Liver (tissue), 9 donors: ENCODE results near the gene RB1. TPM values are rescaled to one million over a fixed set of nuclear protein-coding genes. Genes with fewer than 3 reads are reported as not detected.

Experiments used
- DNase-seq: peaks from one replicate; pipeline ENCODE4 v3.0.0-alpha.2; 2017; ENCODE audit warnings: low spot score
- H3K27ac ChIP-seq, 2 donors: one replicate each; pipeline ENCODE4 v1.7.0; 2013; ENCODE audit warnings: inconsistent platforms in 2 of 2, low read length in 2 of 2, control low read depth in 1 of 2, low read depth in 1 of 2, mild to moderate bottlenecking in 1 of 2
- H3K27me3 ChIP-seq, 4 donors: one replicate each; pipeline versions ENCODE4 v1.6.1 to v1.7.0; 2013; ENCODE audit warnings: low read length in 3 of 4, inconsistent platforms in 1 of 4, mild to moderate bottlenecking in 1 of 4, moderate library complexity in 1 of 4; ENCODE audit not compliant: control insufficient read depth in 4 of 4, insufficient read depth in 4 of 4
- H3K36me3 ChIP-seq, 4 donors: one replicate each; pipeline versions ENCODE4 v1.6.1 to v1.7.0; 2013; ENCODE audit warnings: low read length in 3 of 4, mild to moderate bottlenecking in 3 of 4, low read depth in 1 of 4, moderate library complexity in 1 of 4; ENCODE audit not compliant: control insufficient read depth in 4 of 4, insufficient read depth in 3 of 4
- H3K4me1 ChIP-seq, 4 donors: one replicate each; pipeline versions ENCODE4 v1.6.1 to v1.7.0; 2013; ENCODE audit warnings: low read length in 3 of 4, mild to moderate bottlenecking in 3 of 4, moderate library complexity in 1 of 4; ENCODE audit not compliant: control insufficient read depth in 4 of 4, insufficient read depth in 4 of 4
- H3K4me3 ChIP-seq, 3 donors: one replicate each; pipeline versions ENCODE4 v1.6.1 to v1.7.0; 2013; ENCODE audit warnings: low read length in 3 of 3, control low read depth in 1 of 3, low read depth in 1 of 3, mild to moderate bottlenecking in 1 of 3
- H3K9ac ChIP-seq, 2 donors: one replicate each; pipeline ENCODE4 v1.7.0; 2013; ENCODE audit warnings: low read length in 2 of 2, mild to moderate bottlenecking in 2 of 2, moderate library complexity in 2 of 2, control low read depth in 1 of 2, low read depth in 1 of 2
- H3K9me3 ChIP-seq, 4 donors: one replicate each; pipeline versions ENCODE4 v1.6.1 to v1.7.0; 2013; ENCODE audit warnings: low read length in 3 of 4; ENCODE audit not compliant: control insufficient read depth in 4 of 4
- CTCF ChIP-seq: fragments of 150-350 bp; IDR thresholded peaks from 2 replicates; pipeline ENCODE4 v1.5.1; 2017; ENCODE audit warnings: improper control_type of control experiment, low read depth, low read length; ENCODE audit not compliant: missing input control
- EGR1 ChIP-seq, 2 donors: IDR thresholded peaks; 2 replicates each; pipeline ENCODE4 v1.6.1; 2016 to 2018; ENCODE audit warnings: antibody characterized with exemption in 2 of 2, low read depth in 2 of 2
- FOXA1 ChIP-seq: IDR thresholded peaks from 2 replicates; pipeline ENCODE4 v1.6.1; 2016; ENCODE audit warnings: antibody characterized with exemption
- FOXA2 ChIP-seq: IDR thresholded peaks from 2 replicates; pipeline ENCODE4 v1.6.1; 2016; ENCODE audit warnings: antibody characterized with exemption
- GABPA ChIP-seq, 2 donors: IDR thresholded peaks in 1 of 2; conservative IDR thresholded peaks in 1 of 2; 2 replicates each; pipeline ENCODE4 v1.6.1; 2016; ENCODE audit warnings: antibody characterized with exemption in 2 of 2, mild to moderate bottlenecking in 1 of 2, moderate library complexity in 1 of 2
- HNF4A ChIP-seq, 2 donors: conservative IDR thresholded peaks; 2 replicates each; pipeline ENCODE4 v1.6.1; 2016; ENCODE audit warnings: antibody characterized with exemption in 2 of 2, mild to moderate bottlenecking in 2 of 2
- HNF4G ChIP-seq: IDR thresholded peaks from 2 replicates; pipeline ENCODE4 v1.6.1; 2016; ENCODE audit warnings: antibody characterized with exemption
- JUND ChIP-seq, 2 donors: IDR thresholded peaks; 2 replicates each; pipeline ENCODE4 v1.6.1; 2016; ENCODE audit warnings: antibody characterized with exemption in 2 of 2
- NR2F2 ChIP-seq: IDR thresholded peaks from 2 replicates; pipeline ENCODE4 v1.6.1; 2016; ENCODE audit warnings: antibody characterized with exemption
- RAD21 ChIP-seq, 2 donors: IDR thresholded peaks; 2 replicates each; pipeline ENCODE4 v1.6.1; 2016; ENCODE audit warnings: antibody characterized with exemption in 2 of 2, mild to moderate bottlenecking in 2 of 2
- RXRA ChIP-seq, 2 donors: IDR thresholded peaks; 2 replicates each; pipeline ENCODE4 v1.6.1; 2017 to 2018; ENCODE audit warnings: antibody characterized with exemption in 2 of 2, mild to moderate bottlenecking in 1 of 2
- SP1 ChIP-seq: IDR thresholded peaks from 2 replicates; pipeline ENCODE4 v1.6.1; 2018; ENCODE audit warnings: antibody characterized with exemption, mild to moderate bottlenecking
- TAF1 ChIP-seq: conservative IDR thresholded peaks from 2 replicates; pipeline ENCODE4 v1.6.1; 2016; ENCODE audit warnings: antibody characterized with exemption, mild to moderate bottlenecking
- YY1 ChIP-seq: IDR thresholded peaks from 2 replicates; pipeline ENCODE4 v1.6.1; 2016; ENCODE audit warnings: antibody characterized with exemption, mild to moderate bottlenecking
- WGBS: extraction: QIAGEN DNeasy Blood & Tissue Kit; methylation state at CpG from one replicate; pipeline ENCODE4 v1.1.7; 2013; 5-methylcytosine and 5-hydroxymethylcytosine counted together
- polyA plus RNA-seq, 2 donors: library from polyadenylated mRNA; stranded (reverse) in 1 of 2; unstranded in 1 of 2; fragments of 200-250 nt in 1 of 2; fragments of >200 nt in 1 of 2; fragmentation: Nextera tagmentation in 1 of 2; extraction: Ambion mirVana in 1 of 2; gene quantifications; one replicate each; pipeline versions ENCODE4 v1.2.1 to v1.2.3, GENCODE V29; 2013 to 2015
- total RNA-seq, 2 donors: library from RNA; depleted of rRNA; stranded (reverse); fragments of >200 nt; gene quantifications; one replicate each; pipeline ENCODE4 v1.2.3, GENCODE V29; 2014
- TF ChIP-seq, protein P1 (sequence below): IDR thresholded peaks from 2 replicates; pipeline ENCODE4 v1.6.1; 2016; ENCODE audit warnings: antibody characterized with exemption
- TF ChIP-seq, protein P2 (sequence below): IDR thresholded peaks from 2 replicates; pipeline ENCODE4 v1.6.1; 2016; ENCODE audit warnings: antibody characterized with exemption
- TF ChIP-seq, protein P3 (sequence below): IDR thresholded peaks from 2 replicates; pipeline ENCODE4 v1.6.1; 2016; ENCODE audit warnings: antibody characterized with exemption, mild to moderate bottlenecking
- donor health status: healthy.
- donor health status: healthy.
- donor health status: healthy.
- donor health status: healthy.
- donor health status: healthy.

Gene RB1
- total and polyA plus RNA-seq, 4 donors: 6.6 to 30.6 (median 8.9) TPM

DNA sequence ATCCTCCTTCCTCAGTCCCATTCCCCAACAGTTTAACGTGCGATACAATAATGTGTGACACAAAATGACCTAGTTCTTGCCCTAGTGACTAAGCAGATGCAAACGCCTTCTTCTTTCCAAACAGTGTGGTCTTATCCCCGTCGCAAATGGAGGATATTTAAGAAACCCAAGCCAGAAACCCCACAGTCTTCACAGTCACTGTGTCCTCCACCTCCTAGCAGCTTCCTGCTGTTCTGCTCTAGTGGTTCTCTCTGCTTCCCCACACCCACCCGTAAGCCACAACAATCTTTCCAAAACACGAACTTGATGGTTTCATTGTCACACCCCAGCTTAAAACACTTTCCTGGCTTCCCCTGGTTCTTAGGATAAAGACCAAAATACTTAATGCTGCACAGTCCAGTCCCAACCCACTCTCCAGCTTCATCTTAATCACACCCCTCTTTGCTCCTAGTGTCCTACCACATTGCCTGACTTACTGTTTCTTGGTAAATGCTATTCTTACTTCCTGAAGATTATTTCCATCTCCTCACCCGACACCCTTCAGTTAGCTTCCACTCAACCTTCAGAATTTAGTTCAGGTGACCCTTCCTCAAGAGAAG is 38.2 kb upstream of the RB1 start:
- no peaks in the 10 kb centered on the region for H3K27me3 ChIP-seq
- no peaks in the 10 kb centered on the region for H3K9me3 ChIP-seq
- H3K36me3 ChIP-seq: peaks cover 4 to 37% (median 34%) of the 10 kb centered on the region in 4 donors
- WGBS: 82% methylated on average over 8 of the region's 8 CpGs
- H3K4me1 ChIP-seq: no peaks in the 10 kb centered on the region
- no peak for DNase-seq
- H3K9ac ChIP-seq: no peak overlapping the region
- H3K27ac ChIP-seq: no peak overlapping the region
- no peak overlapping the region for H3K4me3 ChIP-seq
- TF ChIP-seq YY1 (no peak), EGR1 (IDR thresholded peaks at IDR 0.05; ENCODE audit: low read depth in 2 of 2) (no peak), RXRA (IDR thresholded peaks at IDR 0.05) (no peak), NR2F2 (no peak), SP1 (no peak), CTCF (no peak), FOXA1 (no peak), HNF4A (conservative IDR thresholded peaks at IDR 0.05) (no peak), RAD21 (IDR thresholded peaks at IDR 0.05) (no peak), FOXA2 (no peak), JUND (IDR thresholded peaks at IDR 0.05) (no peak), HNF4G (no peak), TAF1 (no peak), GABPA (IDR thresholded peaks at IDR 0.05 in 1 of 2, conservative IDR thresholded peaks at IDR 0.05 in 1 of 2) (no peak)
- TF ChIP-seq, protein P1, sequence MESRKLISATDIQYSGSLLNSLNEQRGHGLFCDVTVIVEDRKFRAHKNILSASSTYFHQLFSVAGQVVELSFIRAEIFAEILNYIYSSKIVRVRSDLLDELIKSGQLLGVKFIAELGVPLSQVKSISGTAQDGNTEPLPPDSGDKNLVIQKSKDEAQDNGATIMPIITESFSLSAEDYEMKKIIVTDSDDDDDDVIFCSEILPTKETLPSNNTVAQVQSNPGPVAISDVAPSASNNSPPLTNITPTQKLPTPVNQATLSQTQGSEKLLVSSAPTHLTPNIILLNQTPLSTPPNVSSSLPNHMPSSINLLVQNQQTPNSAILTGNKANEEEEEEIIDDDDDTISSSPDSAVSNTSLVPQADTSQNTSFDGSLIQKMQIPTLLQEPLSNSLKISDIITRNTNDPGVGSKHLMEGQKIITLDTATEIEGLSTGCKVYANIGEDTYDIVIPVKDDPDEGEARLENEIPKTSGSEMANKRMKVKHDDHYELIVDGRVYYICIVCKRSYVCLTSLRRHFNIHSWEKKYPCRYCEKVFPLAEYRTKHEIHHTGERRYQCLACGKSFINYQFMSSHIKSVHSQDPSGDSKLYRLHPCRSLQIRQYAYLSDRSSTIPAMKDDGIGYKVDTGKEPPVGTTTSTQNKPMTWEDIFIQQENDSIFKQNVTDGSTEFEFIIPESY: no peak
- TF ChIP-seq, protein P2, sequence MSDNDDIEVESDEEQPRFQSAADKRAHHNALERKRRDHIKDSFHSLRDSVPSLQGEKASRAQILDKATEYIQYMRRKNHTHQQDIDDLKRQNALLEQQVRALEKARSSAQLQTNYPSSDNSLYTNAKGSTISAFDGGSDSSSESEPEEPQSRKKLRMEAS: no peak
- TF ChIP-seq, protein P3, sequence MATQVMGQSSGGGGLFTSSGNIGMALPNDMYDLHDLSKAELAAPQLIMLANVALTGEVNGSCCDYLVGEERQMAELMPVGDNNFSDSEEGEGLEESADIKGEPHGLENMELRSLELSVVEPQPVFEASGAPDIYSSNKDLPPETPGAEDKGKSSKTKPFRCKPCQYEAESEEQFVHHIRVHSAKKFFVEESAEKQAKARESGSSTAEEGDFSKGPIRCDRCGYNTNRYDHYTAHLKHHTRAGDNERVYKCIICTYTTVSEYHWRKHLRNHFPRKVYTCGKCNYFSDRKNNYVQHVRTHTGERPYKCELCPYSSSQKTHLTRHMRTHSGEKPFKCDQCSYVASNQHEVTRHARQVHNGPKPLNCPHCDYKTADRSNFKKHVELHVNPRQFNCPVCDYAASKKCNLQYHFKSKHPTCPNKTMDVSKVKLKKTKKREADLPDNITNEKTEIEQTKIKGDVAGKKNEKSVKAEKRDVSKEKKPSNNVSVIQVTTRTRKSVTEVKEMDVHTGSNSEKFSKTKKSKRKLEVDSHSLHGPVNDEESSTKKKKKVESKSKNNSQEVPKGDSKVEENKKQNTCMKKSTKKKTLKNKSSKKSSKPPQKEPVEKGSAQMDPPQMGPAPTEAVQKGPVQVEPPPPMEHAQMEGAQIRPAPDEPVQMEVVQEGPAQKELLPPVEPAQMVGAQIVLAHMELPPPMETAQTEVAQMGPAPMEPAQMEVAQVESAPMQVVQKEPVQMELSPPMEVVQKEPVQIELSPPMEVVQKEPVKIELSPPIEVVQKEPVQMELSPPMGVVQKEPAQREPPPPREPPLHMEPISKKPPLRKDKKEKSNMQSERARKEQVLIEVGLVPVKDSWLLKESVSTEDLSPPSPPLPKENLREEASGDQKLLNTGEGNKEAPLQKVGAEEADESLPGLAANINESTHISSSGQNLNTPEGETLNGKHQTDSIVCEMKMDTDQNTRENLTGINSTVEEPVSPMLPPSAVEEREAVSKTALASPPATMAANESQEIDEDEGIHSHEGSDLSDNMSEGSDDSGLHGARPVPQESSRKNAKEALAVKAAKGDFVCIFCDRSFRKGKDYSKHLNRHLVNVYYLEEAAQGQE: no peak

DNA sequence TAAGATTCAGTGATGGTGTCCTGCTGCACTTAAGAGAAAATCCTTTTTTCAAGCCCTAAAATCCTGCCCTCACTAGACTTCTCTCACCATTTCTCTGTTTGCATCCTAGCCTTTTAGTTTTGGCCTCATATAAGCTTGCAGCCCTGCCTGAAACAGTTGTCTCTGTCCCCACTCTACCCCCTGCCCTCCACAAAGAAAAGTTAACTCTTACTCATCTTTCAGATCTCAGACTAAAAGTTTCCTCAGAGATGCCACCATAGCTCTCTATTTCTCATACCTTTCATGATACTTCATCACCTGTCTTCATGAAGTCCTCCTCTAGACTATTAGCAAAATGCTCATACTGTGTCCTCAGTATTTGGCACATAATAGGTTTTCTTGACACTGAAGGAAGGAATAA is 37.4 kb upstream of the RB1 start:
- Histone ChIP-seq H3K36me3 (peaks cover 4 to 34% (median 29%) of the 10 kb centered on the region in 4 donors), H3K27ac (no peak overlapping the region), H3K4me1 (no peaks in the 10 kb centered on the region), H3K9ac (no peak overlapping the region), H3K27me3 (no peaks in the 10 kb centered on the region), H3K4me3 (no peak overlapping the region), H3K9me3 (no peaks in the 10 kb centered on the region)
- DNase-seq: no peak
- TF ChIP-seq SP1 (no peak), EGR1 (IDR thresholded peaks at IDR 0.05; ENCODE audit: low read depth in 2 of 2) (no peak), FOXA1 (no peak), FOXA2 (no peak), JUND (IDR thresholded peaks at IDR 0.05) (no peak), RAD21 (IDR thresholded peaks at IDR 0.05) (no peak), RXRA (IDR thresholded peaks at IDR 0.05) (no peak), NR2F2 (no peak), HNF4A (conservative IDR thresholded peaks at IDR 0.05) (no peak)
- TF ChIP-seq, protein P3: no peak
- TF ChIP-seq, protein P1: no peak
- TF ChIP-seq, protein P2: no peak
